HG02610 (cell line): ENCODE measurements around the gene SLC6A13.
"Not testable (repeated sequence)": the region's sequence is repeated elsewhere in the genome, so short reads cannot be mapped to it uniquely, and the experiment has no call there.

Experiments
- ATAC-seq: cut with Tn5 transposase; IDR thresholded peaks from one replicate; pipeline ENCODE4 v1.9.1; 2021; ENCODE audit warnings: mild to moderate bottlenecking, moderate library complexity; ENCODE audit not compliant: unreplicated experiment

The SLC6A13 gene

GRCh38 chr12:265096-265495 lies 2.5 kb upstream of the SLC6A13 start:
- ATAC-seq = no peak

- no peak for ATAC-seq
Observed at GRCh38 chr12:264269-264668, 1.6 kb upstream of the SLC6A13 start.

GRCh38 chr12:263574-263973 lies 938 bp upstream of the SLC6A13 start:
- no peak for ATAC-seq

GRCh38 chr12:262113-262512 lies 523 bp downstream of the SLC6A13 start:
- no peak for ATAC-seq

GRCh38 chr12:257521-258321 lies 4.9 kb downstream of the SLC6A13 start:
- no peak for ATAC-seq

- no peak for ATAC-seq
Observed at GRCh38 chr12:256958-257357, 5.7 kb downstream of the SLC6A13 start.

GRCh38 chr12:256225-256624 lies 6.4 kb downstream of the SLC6A13 start:
- ATAC-seq = no peak

GRCh38 chr12:254912-255311 lies 7.7 kb downstream of the SLC6A13 start:
- ATAC-seq = no peak

GRCh38 chr12:254039-254438 lies 8.6 kb downstream of the SLC6A13 start:
- no peak for ATAC-seq

GRCh38 chr12:253116-253831 lies 9.4 kb downstream of the SLC6A13 start:
- ATAC-seq = no peak

- no peak for ATAC-seq
Observed at GRCh38 chr12:252636-253035, 10.0 kb downstream of the SLC6A13 start.

- ATAC-seq = no peak
Observed at GRCh38 chr12:247271-247670, 15.4 kb downstream of the SLC6A13 start.

GRCh38 chr12:243381-243780 lies 19.3 kb downstream of the SLC6A13 start:
- ATAC-seq = no peak

GRCh38 chr12:242496-242895 lies 20.1 kb downstream of the SLC6A13 start:
- no peak for ATAC-seq

- ATAC-seq = no peak
Observed at GRCh38 chr12:241266-241665, 21.4 kb downstream of the SLC6A13 start.

- no peak for ATAC-seq
Observed at GRCh38 chr12:240566-240965, 22.1 kb downstream of the SLC6A13 start.

- ATAC-seq = no peak
Observed at GRCh38 chr12:238736-239398, 23.8 kb downstream of the SLC6A13 start.

GRCh38 chr12:238116-238515 lies 24.5 kb downstream of the SLC6A13 start:
- no peak for ATAC-seq

- ATAC-seq = no peak
Observed at GRCh38 chr12:237026-237815, 25.4 kb downstream of the SLC6A13 start.

GRCh38 chr12:236445-236844 lies 26.2 kb downstream of the SLC6A13 start:
- ATAC-seq = no peak

GRCh38 chr12:235967-236366 lies 26.7 kb downstream of the SLC6A13 start:
- not testable (repeated sequence) for ATAC-seq
